Ishikawa (cell line): ENCODE measurements around the gene INSL3.

Experiments used
- CEBPB ChIP-seq: IDR thresholded peaks from 2 replicates; pipeline ENCODE4 v1.6.1; 2012
- CREB1 ChIP-seq: IDR thresholded peaks from 2 replicates; pipeline ENCODE4 v1.6.1; 2012; ENCODE audit warnings: low read depth
- EGR1 ChIP-seq: IDR thresholded peaks from 2 replicates; pipeline ENCODE4 v1.6.1; 2012
- EP300 ChIP-seq: IDR thresholded peaks from 2 replicates; pipeline ENCODE4 v1.6.1; 2012; ENCODE audit warnings: borderline replicate concordance
- FOXM1 ChIP-seq: IDR thresholded peaks from 2 replicates; pipeline ENCODE4 v1.6.1; 2012; ENCODE audit warnings: low read depth, borderline replicate concordance
- NFIC ChIP-seq: IDR thresholded peaks from 2 replicates; pipeline ENCODE4 v1.6.1; 2012
- RAD21 ChIP-seq: IDR thresholded peaks from 2 replicates; pipeline ENCODE4 v1.6.1; 2012; ENCODE audit warnings: low read depth
- TAF1 ChIP-seq: IDR thresholded peaks from 2 replicates; pipeline ENCODE4 v1.6.1; 2012; ENCODE audit warnings: low read depth, mild to moderate bottlenecking
- TCF12 ChIP-seq: IDR thresholded peaks from 2 replicates; pipeline ENCODE4 v1.6.1; 2012; ENCODE audit warnings: low read depth
- TEAD4 ChIP-seq: IDR thresholded peaks from 2 replicates; pipeline ENCODE4 v1.6.1; 2012
- YY1 ChIP-seq: IDR thresholded peaks from 2 replicates; pipeline ENCODE4 v1.6.1; 2012; ENCODE audit warnings: low read depth
- ZBTB7A ChIP-seq: IDR thresholded peaks from 2 replicates; pipeline ENCODE4 v1.6.1; 2012; ENCODE audit warnings: low read depth
- TF ChIP-seq, protein P1 (sequence below): IDR thresholded peaks from 2 replicates; pipeline ENCODE4 v1.6.1; 2012
- TF ChIP-seq, protein P2 (sequence below): IDR thresholded peaks from 2 replicates; pipeline ENCODE4 v1.6.1; 2012; ENCODE audit warnings: low read depth, mild to moderate bottlenecking
- TF ChIP-seq, protein P3 (sequence below): IDR thresholded peaks from 2 replicates; pipeline ENCODE4 v1.6.1; 2012

The INSL3 gene

DNA sequence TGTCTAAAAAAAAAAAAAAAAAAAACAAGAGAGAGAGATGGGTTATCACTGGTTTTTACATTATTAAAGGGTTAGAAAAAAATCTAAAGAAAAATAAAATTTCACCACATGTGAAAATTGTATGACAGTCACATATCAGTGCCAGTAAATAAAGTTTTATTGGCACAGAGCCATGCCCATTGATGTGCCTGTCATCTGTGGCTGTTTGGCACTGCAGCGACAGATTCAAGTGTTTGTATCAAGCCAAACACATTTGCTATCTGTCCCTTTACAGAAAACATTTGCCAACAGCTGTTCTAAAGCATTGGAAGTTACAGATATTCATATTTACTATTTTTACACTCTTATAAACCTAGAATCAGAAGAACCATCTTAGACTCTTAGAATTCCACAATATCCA is 53.8 kb downstream of the INSL3 start:
- TF ChIP-seq TAF1, result no peak

DNA sequence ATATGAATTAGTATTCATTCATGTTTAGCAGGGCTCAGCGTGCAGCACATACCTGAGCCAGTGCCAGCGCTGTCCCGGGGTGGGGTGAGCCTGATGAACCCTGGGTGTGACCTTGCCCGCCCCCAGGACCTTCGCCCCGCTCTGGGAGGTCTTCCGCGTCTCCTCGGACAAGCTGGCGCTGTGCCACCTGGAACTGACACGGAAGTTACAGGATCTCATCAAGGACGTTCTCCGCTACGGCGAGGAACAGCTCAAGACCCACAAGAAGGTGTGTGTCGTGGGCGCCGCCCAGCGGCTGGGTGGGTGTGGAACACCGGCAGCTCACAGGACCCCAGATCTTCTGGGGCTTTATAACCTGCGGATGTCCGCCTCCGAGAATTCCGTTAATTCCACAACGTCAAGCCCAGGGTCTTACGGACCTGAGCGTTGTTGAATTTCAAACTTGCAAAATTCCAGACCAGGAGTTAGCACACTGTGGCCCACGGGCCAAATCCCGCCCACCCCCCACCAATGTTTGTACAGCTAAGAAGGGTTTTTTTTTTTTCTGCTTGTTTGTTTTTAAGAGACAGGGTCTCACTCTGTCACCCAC is 54.7 kb downstream of the INSL3 start:
- no peak for TF ChIP-seq YY1
- TF ChIP-seq ZBTB7A, result no peak
- TF ChIP-seq, protein P1, sequence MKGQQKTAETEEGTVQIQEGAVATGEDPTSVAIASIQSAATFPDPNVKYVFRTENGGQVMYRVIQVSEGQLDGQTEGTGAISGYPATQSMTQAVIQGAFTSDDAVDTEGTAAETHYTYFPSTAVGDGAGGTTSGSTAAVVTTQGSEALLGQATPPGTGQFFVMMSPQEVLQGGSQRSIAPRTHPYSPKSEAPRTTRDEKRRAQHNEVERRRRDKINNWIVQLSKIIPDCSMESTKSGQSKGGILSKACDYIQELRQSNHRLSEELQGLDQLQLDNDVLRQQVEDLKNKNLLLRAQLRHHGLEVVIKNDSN, result no peak
- peak; percentile 91 for TF ChIP-seq RAD21
- TF ChIP-seq, protein P2, sequence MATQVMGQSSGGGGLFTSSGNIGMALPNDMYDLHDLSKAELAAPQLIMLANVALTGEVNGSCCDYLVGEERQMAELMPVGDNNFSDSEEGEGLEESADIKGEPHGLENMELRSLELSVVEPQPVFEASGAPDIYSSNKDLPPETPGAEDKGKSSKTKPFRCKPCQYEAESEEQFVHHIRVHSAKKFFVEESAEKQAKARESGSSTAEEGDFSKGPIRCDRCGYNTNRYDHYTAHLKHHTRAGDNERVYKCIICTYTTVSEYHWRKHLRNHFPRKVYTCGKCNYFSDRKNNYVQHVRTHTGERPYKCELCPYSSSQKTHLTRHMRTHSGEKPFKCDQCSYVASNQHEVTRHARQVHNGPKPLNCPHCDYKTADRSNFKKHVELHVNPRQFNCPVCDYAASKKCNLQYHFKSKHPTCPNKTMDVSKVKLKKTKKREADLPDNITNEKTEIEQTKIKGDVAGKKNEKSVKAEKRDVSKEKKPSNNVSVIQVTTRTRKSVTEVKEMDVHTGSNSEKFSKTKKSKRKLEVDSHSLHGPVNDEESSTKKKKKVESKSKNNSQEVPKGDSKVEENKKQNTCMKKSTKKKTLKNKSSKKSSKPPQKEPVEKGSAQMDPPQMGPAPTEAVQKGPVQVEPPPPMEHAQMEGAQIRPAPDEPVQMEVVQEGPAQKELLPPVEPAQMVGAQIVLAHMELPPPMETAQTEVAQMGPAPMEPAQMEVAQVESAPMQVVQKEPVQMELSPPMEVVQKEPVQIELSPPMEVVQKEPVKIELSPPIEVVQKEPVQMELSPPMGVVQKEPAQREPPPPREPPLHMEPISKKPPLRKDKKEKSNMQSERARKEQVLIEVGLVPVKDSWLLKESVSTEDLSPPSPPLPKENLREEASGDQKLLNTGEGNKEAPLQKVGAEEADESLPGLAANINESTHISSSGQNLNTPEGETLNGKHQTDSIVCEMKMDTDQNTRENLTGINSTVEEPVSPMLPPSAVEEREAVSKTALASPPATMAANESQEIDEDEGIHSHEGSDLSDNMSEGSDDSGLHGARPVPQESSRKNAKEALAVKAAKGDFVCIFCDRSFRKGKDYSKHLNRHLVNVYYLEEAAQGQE, result no peak
- no peak for TF ChIP-seq TAF1
- no peak for TF ChIP-seq CREB1
- TF ChIP-seq CEBPB, result no peak
- TF ChIP-seq, protein P3, sequence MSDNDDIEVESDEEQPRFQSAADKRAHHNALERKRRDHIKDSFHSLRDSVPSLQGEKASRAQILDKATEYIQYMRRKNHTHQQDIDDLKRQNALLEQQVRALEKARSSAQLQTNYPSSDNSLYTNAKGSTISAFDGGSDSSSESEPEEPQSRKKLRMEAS, result peak; percentile 44; the same call in 1 of the 2 replicates
- TF ChIP-seq NFIC, result peak; percentile 83
- TF ChIP-seq EP300, result no peak
- TF ChIP-seq FOXM1, result no peak
- TF ChIP-seq EGR1, result no peak
- TF ChIP-seq TEAD4, result no peak
- 0 out of 2 replicates have a peak, but pooled peaks have one; percentile 26 for TF ChIP-seq TCF12
